GM21576 (cell line): ENCODE results near the gene JTB.
"Not testable (repeated sequence)": the region's sequence is repeated elsewhere in the genome, so short reads cannot be mapped to it uniquely, and the experiment has no call there.

Experiments used
- ATAC-seq: cut with Tn5 transposase; IDR thresholded peaks from one replicate; pipeline ENCODE4 v1.9.1; 2021; ENCODE audit warnings: mild to moderate bottlenecking, moderate library complexity; ENCODE audit not compliant: unreplicated experiment

The JTB gene

GRCh38 chr1:153977250-153978240, at the start of gene JTB:
Gene JTB, minus strand, starts transcription at chr1:153977674. Its CDS starts 422 bp downstream, at chr1:153977252.
- peak; percentile 65 for ATAC-seq

- ATAC-seq = no peak
Observed at GRCh38 chr1:154019940-154020339, 42.5 kb upstream of the JTB start.

- no peak for ATAC-seq
Observed at GRCh38 chr1:154019269-154019668, 41.8 kb upstream of the JTB start.

- ATAC-seq = no peak
Observed at GRCh38 chr1:154014154-154014907, 36.9 kb upstream of the JTB start.

- not testable (repeated sequence) for ATAC-seq
Observed at GRCh38 chr1:154012543-154012942, 35.1 kb upstream of the JTB start.

- no peak for ATAC-seq
Observed at GRCh38 chr1:154012129-154012528, 34.7 kb upstream of the JTB start.

GRCh38 chr1:154006136-154006535, 28.7 kb upstream of the JTB start:
- no peak for ATAC-seq

- ATAC-seq = no peak
Observed at GRCh38 chr1:154000420-154000819, 22.9 kb upstream of the JTB start.

- ATAC-seq = not testable (repeated sequence)
Observed at GRCh38 chr1:153996882-153997281, 19.4 kb upstream of the JTB start.

- no peak for ATAC-seq
Observed at GRCh38 chr1:153995640-153996039, 18.2 kb upstream of the JTB start.

- no peak for ATAC-seq
Observed at GRCh38 chr1:153995202-153995601, 17.7 kb upstream of the JTB start.

GRCh38 chr1:153991806-153992205, 14.3 kb upstream of the JTB start:
- ATAC-seq = no peak

GRCh38 chr1:153991151-153991630, 13.7 kb upstream of the JTB start:
- no peak for ATAC-seq

GRCh38 chr1:153990468-153991150, 13.1 kb upstream of the JTB start, which contains the start of gene RPS27:
Gene RPS27, plus strand, starts transcription at chr1:153990762. Its CDS starts 35 bp downstream, at chr1:153990797.
- peak; percentile 70 for ATAC-seq

- ATAC-seq = no peak
Observed at GRCh38 chr1:153987621-153988020, 10.1 kb upstream of the JTB start.

GRCh38 chr1:153985941-153986761, 8.7 kb upstream of the JTB start, which contains the start of gene RAB13:
Gene RAB13, minus strand, starts transcription at chr1:153986339. Its CDS starts 103 bp downstream, at chr1:153986236.
- ATAC-seq = no peak

GRCh38 chr1:153985341-153985912, 8.0 kb upstream of the JTB start:
- ATAC-seq = no peak

GRCh38 chr1:153984123-153984894, 6.8 kb upstream of the JTB start:
- no peak for ATAC-seq

GRCh38 chr1:153981735-153982134, 4.3 kb upstream of the JTB start:
- ATAC-seq = not testable (repeated sequence)
